A549 (cell line): ENCODE results near the gene BBX. TPM values are rescaled to one million over a fixed set of nuclear protein-coding genes. Genes with fewer than 3 reads are reported as not detected.

ENCODE experiments used
- ATAC-seq, 2 experiments: fragments of 200-7000 bp in 1 of 2; fragments of >200 bp in 1 of 2; cut with Nextera tagmentation in 1 of 2; cut with Tn5 transposase in 1 of 2; 3 replicates each; pipeline versions ENCODE4 v1.8.0 to v1.9.1; 2018 to 2020; ENCODE audit warnings: mild to moderate bottlenecking in 1 of 2, moderate library complexity in 1 of 2
- CTCF ChIA-PET: fragments of 300-600 bp; sonication (Branson Sonifier 250); formaldehyde crosslinking; extraction: SDS; loops from one replicate; lab custom pipeline; 2021; ENCODE audit warnings: antibody characterized with exemption, inconsistent platforms; lab: Yijun Ruan, JAX
- POLR2A ChIA-PET: fragments of 350-600 bp; formaldehyde crosslinking; extraction: SDS; loops from one replicate; lab custom pipeline; 2021; ENCODE audit warnings: antibody characterized with exemption, inconsistent platforms; lab: Yijun Ruan, JAX
- DNase-seq, 2 experiments: peaks; one replicate each; pipeline versions ENCODE4 v3.0.0 to v3.0.0-alpha.2; 2011 to 2016; ENCODE audit warnings: low read depth in 1 of 2, low spot score in 1 of 2
- FAIRE-seq: peaks from 2 replicates; lab custom pipeline; 2011; peaks lifted over from hg19 to GRCh38; lab: Jason Lieb, UNC
- H3K27ac ChIP-seq, 2 experiments: fragments of >200 bp; sonication (Bioruptor Twin); formaldehyde crosslinking; 3 replicates each; pipeline ENCODE4 v1.5.1; 2016 to 2017
- H3K4me1 ChIP-seq: fragments of >200 bp; sonication (Bioruptor Twin); formaldehyde crosslinking; 3 replicates; pipeline ENCODE4 v1.6.1; 2016
- H3K4me2 ChIP-seq: fragments of >200 bp; sonication (Bioruptor Twin); formaldehyde crosslinking; 3 replicates; pipeline ENCODE4 v1.6.1; 2016
- H3K4me3 ChIP-seq: fragments of >200 bp; sonication (Bioruptor Twin); formaldehyde crosslinking; 3 replicates; pipeline ENCODE4 v1.5.1; 2016
- H3K9me3 ChIP-seq: fragments of >200 bp; sonication (Bioruptor Twin); formaldehyde crosslinking; 3 replicates; pipeline ENCODE4 v1.6.1; 2016
- CBX2 ChIP-seq: fragments of 200-600 bp; sonication (generic); IDR thresholded peaks from 2 replicates; pipeline ENCODE4 v1.6.1; 2016; ENCODE audit warnings: low read depth, mild to moderate bottlenecking, borderline replicate concordance
- CTCF ChIP-seq: fragments of >200 bp; sonication (Bioruptor Twin); formaldehyde crosslinking; IDR thresholded peaks from 3 replicates; pipeline ENCODE4 v1.5.1; 2016
- EHF ChIP-seq: fragments of 250-450 bp; sonication (Bioruptor Pico); IDR thresholded peaks from 2 replicates; pipeline ENCODE4 v1.5.0; 2020; ENCODE audit warnings: mild to moderate bottlenecking
- ELK1 ChIP-seq: fragments of 150-350 bp; IDR thresholded peaks from 2 replicates; pipeline ENCODE4 v1.6.1; 2014; ENCODE audit warnings: low read depth, mild to moderate bottlenecking, low read length
- EP300 ChIP-seq, 2 experiments: fragments of >200 bp; sonication (Bioruptor Twin); formaldehyde crosslinking; IDR thresholded peaks; 2 replicates in 1 of 2; 3 replicates in 1 of 2; pipeline ENCODE4 v1.6.1; 2016 to 2017
- FOSB ChIP-seq: fragments of 250-450 bp; sonication (Bioruptor Pico); IDR thresholded peaks from 2 replicates; pipeline ENCODE4 v1.5.0; 2020; ENCODE audit warnings: mild to moderate bottlenecking, moderate library complexity
- HES2 ChIP-seq: fragments of >200 bp; sonication (Bioruptor Twin); formaldehyde crosslinking; IDR thresholded peaks from 2 replicates; pipeline ENCODE4 v1.6.1; 2016
- HEYL ChIP-seq: fragments of 250-450 bp; sonication (Bioruptor Pico); IDR thresholded peaks from 2 replicates; pipeline ENCODE4 v1.8.0; 2021; ENCODE audit warnings: mild to moderate bottlenecking, moderate library complexity
- HOXB5 ChIP-seq: fragments of 250-450 bp; sonication (Bioruptor Pico); IDR thresholded peaks from 2 replicates; pipeline ENCODE4 v1.5.0; 2020; ENCODE audit warnings: mild to moderate bottlenecking, moderate library complexity
- MAFK ChIP-seq: fragments of 450-650 bp; IDR thresholded peaks from 2 replicates; pipeline ENCODE4 v1.6.1; 2014; ENCODE audit not compliant: partially characterized antibody
- MAZ ChIP-seq: fragments of 150-350 bp; IDR thresholded peaks from 2 replicates; pipeline ENCODE4 v1.6.1; 2014; ENCODE audit warnings: antibody characterized with exemption, low read depth, low read length, borderline replicate concordance
- MYC ChIP-seq: IDR thresholded peaks from 2 replicates; pipeline ENCODE4 v1.6.1; 2012; ENCODE audit warnings: mild to moderate bottlenecking, inconsistent platforms, low read length, improper control_type of control experiment, borderline replicate concordance
- NPAS2 ChIP-seq: fragments of 250-450 bp; sonication (Bioruptor Pico); IDR thresholded peaks from 2 replicates; pipeline ENCODE4 v1.8.0; 2022; ENCODE audit warnings: mild to moderate bottlenecking, moderate library complexity, borderline replicate concordance
- NR3C1 ChIP-seq: fragments of >200 bp; sonication (Bioruptor Twin); formaldehyde crosslinking; IDR thresholded peaks from 3 replicates; pipeline ENCODE4 v1.6.1; 2017
- PBX3 ChIP-seq: IDR thresholded peaks from 2 replicates; pipeline ENCODE4 v1.6.1; 2012
- RAD21 ChIP-seq, 2 experiments: fragments of >200 bp in 1 of 2; sonication (Bioruptor Twin) in 1 of 2; formaldehyde crosslinking in 1 of 2; IDR thresholded peaks in 1 of 2; conservative IDR thresholded peaks in 1 of 2; 2 replicates in 1 of 2; 3 replicates in 1 of 2; pipeline ENCODE4 v1.6.1; 2012 to 2018; ENCODE audit warnings: inconsistent platforms in 1 of 2
- RCOR1 ChIP-seq: fragments of 150-350 bp; IDR thresholded peaks from 2 replicates; pipeline ENCODE4 v1.6.1; 2014; ENCODE audit warnings: antibody characterized with exemption, low read length, low read depth
- REST ChIP-seq: fragments of 200-600 bp; sonication (generic); IDR thresholded peaks from 2 replicates; pipeline ENCODE4 v1.6.1; 2016; ENCODE audit warnings: antibody characterized with exemption, mild to moderate bottlenecking, moderate library complexity
- SMC3 ChIP-seq: fragments of >200 bp; sonication (Bioruptor Twin); formaldehyde crosslinking; IDR thresholded peaks from 3 replicates; pipeline ENCODE4 v1.6.1; 2018; ENCODE audit warnings: inconsistent platforms
- SREBF2 ChIP-seq: fragments of 450-650 bp; IDR thresholded peaks from 2 replicates; pipeline ENCODE4 v1.6.1; 2014; ENCODE audit warnings: mild to moderate bottlenecking, moderate library complexity
- TP53 ChIP-seq: fragments of 250-450 bp; sonication (Bioruptor Pico); IDR thresholded peaks from 2 replicates; pipeline ENCODE4 v1.5.0; 2021; ENCODE audit warnings: mild to moderate bottlenecking, moderate library complexity
- ZC3H11A ChIP-seq: fragments of 450-650 bp; IDR thresholded peaks from 2 replicates; pipeline ENCODE4 v1.6.1; 2014; ENCODE audit warnings: antibody characterized with exemption, mild to moderate bottlenecking
- WGBS: methylation state at CpG from one replicate; pipeline ENCODE4 v1.1.6; 2017; ENCODE audit errors: missing lambda C conversion rate; 5-methylcytosine and 5-hydroxymethylcytosine counted together
- polyA plus RNA-seq, 4 experiments: library from polyadenylated mRNA; depleted of rRNA in 3 of 4; stranded (reverse); fragments of >200 nt; fragmentation: RNase III in 1 of 4; extraction: RNeasy Plus Mini Kit Qiagen cat#74134 plus additional on column Dnase treatment in 1 of 4; gene quantifications; 2 replicates in 3 of 4; 3 replicates in 1 of 4; pipeline ENCODE4 v1.2.3, GENCODE V29; 2011 to 2017

The BBX gene
- polyA plus RNA-seq, 2 of the 4 experiments (the other 2 are of a cell fraction) = 16.7 to 62.8 TPM

- Histone ChIP-seq H3K9me3 (no peaks in the 10 kb centered on the region), H3K4me1 (no peaks in the 10 kb centered on the region), H3K4me3 (no peak overlapping the region), H3K4me2 (no peak overlapping the region), H3K27ac (no peak overlapping the region)
- WGBS = 89% methylated on average over 2 of the region's 2 CpGs
- FAIRE-seq = no peak
- CTCF ChIA-PET = interaction anchor here (0.8 to 1.8 kb wide), 5 partner anchors 36 to 330 kb away, joined by 3 to 10 read pairs (median 3); no protein-coding TSS in a partner anchor
- DNase-seq = no peak
- TF ChIP-seq SREBF2 (no peak), NPAS2 (CRISPR knock-in tag) (no peak), MYC (no peak), CBX2 (no peak), RCOR1 (no peak)
- POLR2A ChIA-PET = no interaction called here
- ATAC-seq = no peak
These were observed 19.9 kb downstream of the BBX start for GRCh38 chr3:107542665-107543064.

- Histone ChIP-seq H3K27ac (no peak overlapping the region), H3K4me3 (no peak overlapping the region), H3K9me3 (no peaks in the 10 kb centered on the region), H3K4me1 (no peaks in the 10 kb centered on the region), H3K4me2 (no peak overlapping the region)
- WGBS = 71% methylated on average over 4 of the region's 4 CpGs
- TF ChIP-seq SMC3 (0 out of 3 replicates have a peak, but pooled peaks have one; percentile 35), RAD21 (conservative IDR thresholded peaks at IDR 0.05 in 1 of 2, IDR thresholded peaks at IDR 0.05 in 1 of 2) (peak; percentile 49), CTCF (peak; percentile 49), ELK1 (no peak), EP300 (IDR thresholded peaks at IDR 0.05) (no peak), MAFK (no peak)
- DNase-seq (peak in 1 of 2 experiments; percentile 51), ATAC-seq (peak in 1 of 2 experiments; percentile 51; a peak in 2 of 6 replicates), FAIRE-seq (no peak)
- ChIA-PET CTCF (interaction anchor here (0.7 to 1.8 kb wide), 7 partner anchors 11 to 308 kb away, joined by 3 to 10 read pairs (median 3); no protein-coding TSS in a partner anchor), POLR2A (no interaction called here)
These were observed 20.9 kb downstream of the BBX start for GRCh38 chr3:107543666-107544065.

GRCh38 chr3:107545680-107546120 is 22.9 kb downstream of the BBX start:
- no peak overlapping the region for H3K27ac ChIP-seq
- H3K4me2 ChIP-seq = no peak overlapping the region
- DNase-seq (no peak), ATAC-seq (no peak), FAIRE-seq (no peak)
- WGBS = 92% methylated on average over 1 of the region's 1 CpG
- no peak overlapping the region for H3K4me3 ChIP-seq
- TF ChIP-seq REST = no peak
- no peak for TF ChIP-seq FOSB (CRISPR knock-in tag)
- TF ChIP-seq EP300 (IDR thresholded peaks at IDR 0.05) = no peak
- no peak for TF ChIP-seq RCOR1
- TF ChIP-seq EHF (CRISPR knock-in tag) = no peak
- no peak for TF ChIP-seq HES2
- TF ChIP-seq HEYL (CRISPR knock-in tag) = no peak
- TF ChIP-seq NR3C1 = no peak
- TF ChIP-seq ZC3H11A = no peak
- TF ChIP-seq MYC = no peak
- TF ChIP-seq MAZ = no peak
- TF ChIP-seq CBX2 = no peak
- no peak for TF ChIP-seq HOXB5 (CRISPR knock-in tag)
- TF ChIP-seq TP53 = no peak
- TF ChIP-seq SREBF2 = no peak
- no peak for TF ChIP-seq PBX3
- H3K9me3 ChIP-seq = no peaks in the 10 kb centered on the region
- H3K4me1 ChIP-seq = no peaks in the 10 kb centered on the region
- ChIA-PET CTCF (interaction anchor here (0.8 to 1.5 kb wide), 4 partner anchors 11 to 310 kb away, joined by 3 to 5 read pairs (median 4); no protein-coding TSS in a partner anchor), POLR2A (no interaction called here)
